ENCODE data around the gene KLF2.
"Not testable (repeated sequence)": the region's sequence is repeated elsewhere in the genome, so short reads cannot be mapped to it uniquely, and the experiment has no call there.

The KLF2 gene

GRCh38 chr19:16338470-16339360, 14.1 kb downstream of the KLF2 start:
- peak; percentile 75 for DNase-seq

DNA sequence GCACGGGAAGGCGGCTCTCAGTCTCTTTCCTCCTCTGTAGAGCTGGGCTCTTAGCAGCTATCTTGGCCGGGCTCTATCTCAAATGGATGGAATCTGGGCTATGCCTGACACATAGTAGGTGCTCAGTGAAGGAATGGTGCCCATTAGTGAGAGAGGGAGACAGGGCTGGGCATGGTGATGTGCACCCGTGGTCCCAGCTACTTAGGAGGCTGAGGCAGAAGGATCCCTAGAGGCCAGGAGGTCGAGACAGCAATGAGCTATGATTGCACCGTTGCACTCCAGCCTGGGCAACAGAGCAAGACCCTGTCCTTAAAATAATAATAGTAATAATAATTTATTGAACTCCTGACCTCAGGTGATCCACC, 14.7 kb downstream of the KLF2 start:
- no peak for DNase-seq

- DNase-seq, result no peak
These were observed 15.5 kb downstream of the KLF2 start for GRCh38 chr19:16340092-16340491.

DNA sequence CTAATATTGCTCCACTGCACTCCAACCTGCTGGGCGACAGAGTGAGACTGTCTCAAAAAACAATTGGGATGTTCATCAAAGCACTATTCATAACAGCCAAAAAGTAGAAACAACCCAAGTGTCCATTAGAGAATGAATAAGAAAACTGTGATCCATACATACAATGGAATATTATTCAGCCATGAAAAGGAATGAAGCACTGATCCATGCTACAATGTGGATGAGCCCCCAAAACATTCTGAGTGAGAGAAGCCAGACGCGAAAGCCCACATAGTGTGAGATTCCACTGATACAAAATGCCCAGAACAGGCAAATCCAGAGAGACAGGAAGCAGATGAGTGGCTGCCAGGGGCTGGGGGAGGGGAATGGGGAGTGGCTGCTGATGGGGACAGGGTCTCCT, 16.0 kb downstream of the KLF2 start:
- no peak for DNase-seq

GRCh38 chr19:16342002-16342715, 17.5 kb downstream of the KLF2 start:
- peak; percentile 80 for DNase-seq

DNA sequence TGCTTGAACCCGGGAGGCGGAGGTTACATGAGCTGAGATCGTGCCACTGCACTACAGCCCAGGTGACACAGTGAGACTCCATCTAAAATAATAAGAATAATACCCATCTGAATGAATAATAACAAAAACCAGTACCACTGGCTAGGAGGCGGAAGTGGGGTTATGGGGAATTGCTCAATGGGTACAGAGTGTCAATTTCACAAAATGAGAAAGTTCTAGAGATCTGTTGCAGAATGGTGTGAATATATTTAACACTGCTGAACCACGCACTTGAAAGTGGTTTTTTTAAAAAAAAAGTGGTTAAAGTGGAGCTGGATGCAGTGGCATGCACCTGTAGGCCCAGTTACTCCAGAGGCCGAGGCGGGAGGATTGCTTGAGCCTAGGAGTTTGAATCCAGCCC, 18.5 kb downstream of the KLF2 start:
- DNase-seq, result no peak

DNA sequence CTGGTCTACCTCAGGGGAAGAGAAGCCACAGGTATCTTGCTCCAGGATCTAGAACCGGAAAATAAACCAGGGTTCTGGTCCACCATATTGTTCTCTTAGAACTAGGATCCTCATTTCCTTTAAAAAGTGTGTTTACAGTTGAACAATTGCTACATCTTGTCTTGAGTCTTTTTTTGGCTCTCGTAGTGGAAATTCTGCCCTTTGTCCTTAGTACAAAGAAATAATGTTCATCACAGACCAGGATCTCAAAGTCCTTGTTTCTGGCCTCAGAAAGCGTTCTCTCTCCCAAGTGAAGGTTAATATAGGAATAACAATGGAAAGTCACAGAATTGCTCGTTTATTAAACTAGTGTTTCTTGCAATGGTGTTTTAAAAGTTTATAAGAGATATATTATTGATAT, 20.8 kb downstream of the KLF2 start:
- DNase-seq, result no peak

DNA sequence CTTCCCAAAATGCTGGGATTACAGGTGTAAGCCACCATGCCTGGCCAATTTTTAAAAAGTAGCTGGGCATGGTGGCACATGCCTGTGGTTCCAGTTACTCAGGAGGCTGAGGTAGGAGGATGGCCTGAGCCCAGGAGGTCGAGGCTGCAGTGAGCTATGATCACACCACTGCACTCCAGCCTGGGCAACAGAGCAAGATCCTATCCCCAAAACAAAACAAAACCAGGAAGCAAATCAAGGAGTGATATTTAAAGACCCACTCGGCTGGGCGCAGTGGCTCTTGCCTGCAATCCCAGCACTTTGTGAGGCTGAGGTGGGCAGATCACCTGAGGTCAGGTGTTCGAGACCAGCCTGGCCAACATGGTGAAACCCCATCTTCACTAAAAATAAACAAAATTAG, 22.5 kb downstream of the KLF2 start:
- DNase-seq, result not testable (repeated sequence)

DNA sequence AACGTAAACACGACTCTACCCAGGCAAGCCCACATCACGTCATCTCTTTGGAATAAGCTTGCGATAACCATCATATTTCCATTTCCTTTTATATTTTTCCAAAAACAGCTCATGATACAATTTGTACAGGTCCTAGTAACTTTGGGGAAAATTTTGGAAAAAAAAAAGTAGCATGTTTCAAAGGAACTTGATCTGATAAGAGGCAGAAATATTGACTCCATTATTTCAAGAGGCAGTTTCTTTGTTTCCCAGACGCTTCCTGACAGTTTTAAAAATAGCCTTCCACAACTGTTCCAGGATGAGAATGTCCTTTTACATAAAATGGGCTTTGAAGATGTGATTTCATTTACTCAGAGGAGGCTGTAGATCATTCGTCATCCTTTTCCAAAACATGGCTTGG, 23.1 kb downstream of the KLF2 start:
- DNase-seq, result no peak

DNA sequence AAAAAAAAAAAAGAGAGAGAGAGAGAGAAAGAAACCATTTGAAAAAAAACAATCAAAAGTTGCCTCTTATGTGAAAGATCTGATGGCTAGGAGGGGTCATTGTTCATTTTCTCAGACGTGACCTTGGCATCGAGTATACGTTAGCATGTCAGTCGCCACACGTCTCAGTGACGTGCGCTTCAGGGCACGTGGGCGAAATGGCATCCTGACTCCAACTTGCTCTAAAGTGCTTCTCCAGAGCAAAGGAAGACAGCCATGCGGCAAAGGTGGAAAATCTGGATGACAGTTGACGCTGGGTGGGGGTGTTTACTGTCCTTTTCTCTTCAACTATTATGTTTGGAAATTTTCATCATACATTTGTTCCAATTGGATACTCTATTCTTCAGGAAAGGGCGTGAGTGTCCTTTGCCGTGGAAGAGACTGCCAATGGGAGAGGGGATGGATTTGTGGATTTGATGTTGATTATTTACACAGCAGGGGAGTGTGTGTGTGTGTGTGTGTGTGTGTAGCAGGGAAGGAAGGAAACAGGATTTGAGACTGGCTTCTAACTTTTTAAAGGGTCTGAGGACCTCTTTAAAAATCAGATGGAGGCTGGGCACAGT, 25.0 kb downstream of the KLF2 start:
- DNase-seq, result peak; percentile 50

GRCh38 chr19:16351133-16351809, 26.6 kb downstream of the KLF2 start:
- no peak for DNase-seq

- DNase-seq, result no peak
These were observed 30.8 kb downstream of the KLF2 start for GRCh38 chr19:16355293-16356043.

- no peak for DNase-seq
These were observed 33.8 kb downstream of the KLF2 start for GRCh38 chr19:16358456-16358855.

GRCh38 chr19:16359074-16359473, 34.4 kb downstream of the KLF2 start:
- no peak for DNase-seq

- no peak for DNase-seq
These were observed 35.3 kb downstream of the KLF2 start for GRCh38 chr19:16359964-16360363.

DNA sequence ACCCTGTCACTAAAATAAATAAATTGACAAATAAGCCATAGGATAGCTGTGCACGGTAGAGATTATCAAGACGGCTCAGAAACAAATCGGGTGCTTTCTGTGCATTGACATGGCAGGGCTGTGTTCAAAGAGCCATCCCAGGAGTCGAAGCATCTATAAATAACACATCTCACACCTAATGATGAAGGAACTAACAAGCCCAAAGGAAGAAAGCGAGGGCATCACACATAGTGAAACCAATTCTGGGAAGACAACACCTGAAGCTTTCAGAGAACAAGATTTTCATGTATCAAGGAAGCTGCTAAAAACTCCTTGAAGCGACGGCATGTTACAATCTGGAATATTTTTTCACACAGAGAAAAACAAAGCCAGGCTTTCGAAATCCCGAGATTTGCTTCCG, 36.1 kb downstream of the KLF2 start:
- no peak for DNase-seq

- DNase-seq, result no peak
These were observed 36.6 kb downstream of the KLF2 start for GRCh38 chr19:16361254-16361653.

- DNase-seq, result no peak
These were observed 37.3 kb downstream of the KLF2 start for GRCh38 chr19:16361926-16362325.

- no peak for DNase-seq
These were observed 38.7 kb downstream of the KLF2 start for GRCh38 chr19:16363133-16363851.

- DNase-seq, result no peak
These were observed 39.2 kb downstream of the KLF2 start for GRCh38 chr19:16363852-16364230.

- DNase-seq, result no peak
These were observed 39.7 kb downstream of the KLF2 start for GRCh38 chr19:16364231-16364865.

Data from right hindlimb (tissue), 1 donor.